SK-N-SH (cell line): ENCODE results near the gene RNU4-1. TPM values are rescaled to one million over a fixed set of nuclear protein-coding genes. Genes with fewer than 3 reads are reported as not detected.

Source experiments
- CTCF ChIA-PET: fragments of 300-600, 350-600 bp; formaldehyde crosslinking; extraction: SDS; loops from one replicate; lab custom pipeline; 2021; lab: Yijun Ruan, JAX
- POLR2A ChIA-PET: fragments of 350-600 bp; sonication (Branson Sonifier 250); formaldehyde crosslinking; extraction: SDS; loops from one replicate; lab custom pipeline; 2020; ENCODE audit warnings: antibody characterized with exemption, inconsistent platforms; lab: Yijun Ruan, JAX
- DNase-seq: peaks from one replicate; pipeline ENCODE4 v3.0.0; 2012
- H2AFZ ChIP-seq: fragments of 200-600 bp; sonication (generic); 2 replicates; pipeline ENCODE4 v1.8.1; 2016; ENCODE audit warnings: antibody characterized with exemption, mild to moderate bottlenecking, low read depth
- H3F3A ChIP-seq: fragments of 200-600 bp; sonication (generic); replicated peaks from 2 replicates; pipeline ENCODE3; 2016; ENCODE audit warnings: antibody characterized with exemption, mild to moderate bottlenecking; ENCODE audit not compliant: insufficient read depth
- H3K27ac ChIP-seq, 2 experiments: fragments of 200-500 bp in 1 of 2; fragments of 200-600 bp in 1 of 2; sonication (Bioruptor generic) in 1 of 2; sonication (generic), shearing (Covaris generic) in 1 of 2; 2 replicates each; pipeline versions ENCODE4 v1.5.1 to v1.6.1; 2014 to 2016; ENCODE audit warnings: low read depth in 2 of 2, inconsistent platforms in 1 of 2, low read length in 1 of 2, mild to moderate bottlenecking in 1 of 2, mixed read lengths in 1 of 2
- H3K27me3 ChIP-seq: fragments of 200-600 bp; sonication (generic), shearing (Covaris generic); 2 replicates; pipeline ENCODE4 v1.6.1; 2016; ENCODE audit warnings: mixed run types; ENCODE audit not compliant: insufficient read depth
- H3K36me3 ChIP-seq, 2 experiments: fragments of 200-500 bp in 1 of 2; fragments of 200-600 bp in 1 of 2; sonication (Bioruptor generic) in 1 of 2; sonication (generic) in 1 of 2; replicated peaks in 1 of 2; 2 replicates each; pipeline versions ENCODE3 to v1.5.1; 2014 to 2016; ENCODE audit warnings: low read length in 1 of 2, mild to moderate bottlenecking in 1 of 2; ENCODE audit not compliant: insufficient read depth in 2 of 2, control insufficient read depth in 1 of 2
- H3K4me1 ChIP-seq, 2 experiments: fragments of 200-500 bp in 1 of 2; fragments of 200-600 bp in 1 of 2; sonication (Bioruptor generic) in 1 of 2; sonication (generic), shearing (Covaris generic) in 1 of 2; 2 replicates each; pipeline versions ENCODE4 v1.5.1 to v1.6.1; 2014 to 2016; ENCODE audit warnings: low read depth in 1 of 2, low read length in 1 of 2, mixed run types in 1 of 2; ENCODE audit not compliant: insufficient read depth in 2 of 2, control insufficient read depth in 1 of 2
- H3K4me2 ChIP-seq: fragments of 200-600 bp; sonication (generic), shearing (Covaris generic); 2 replicates; pipeline ENCODE4 v1.6.1; 2017; ENCODE audit warnings: mixed run types
- H3K4me3 ChIP-seq, 2 experiments: fragments of 200-500 bp in 1 of 2; fragments of 200-600 bp in 1 of 2; sonication (Bioruptor generic) in 1 of 2; sonication (generic), shearing (Covaris generic) in 1 of 2; 2 replicates each; pipeline versions ENCODE4 v1.5.1 to v1.8.1; 2014 to 2016; ENCODE audit warnings: low read depth in 2 of 2, inconsistent platforms in 1 of 2, low read length in 1 of 2, mild to moderate bottlenecking in 1 of 2, mixed read lengths in 1 of 2, moderate library complexity in 1 of 2
- H3K79me2 ChIP-seq: fragments of 200-600 bp; sonication (generic); 2 replicates; pipeline ENCODE4 v1.8.1; 2017; ENCODE audit warnings: mild to moderate bottlenecking; ENCODE audit not compliant: insufficient read depth
- H3K9ac ChIP-seq: fragments of 200-600 bp; sonication (generic); 2 replicates; pipeline ENCODE4 v1.6.1; 2017; ENCODE audit warnings: mixed run types
- H3K9me2 ChIP-seq: fragments of 200-600 bp; sonication (generic); 2 replicates; pipeline ENCODE4 v1.6.1; 2017; ENCODE audit warnings: mixed run types
- H3K9me3 ChIP-seq: fragments of 200-600 bp; sonication (generic); 2 replicates; pipeline ENCODE4 v1.6.1; 2017; ENCODE audit warnings: mixed run types, mild to moderate bottlenecking, moderate library complexity
- H4K20me1 ChIP-seq: fragments of 200-600 bp; sonication (generic); 2 replicates; pipeline ENCODE4 v1.6.1; 2017; ENCODE audit warnings: mild to moderate bottlenecking, mixed run types; ENCODE audit not compliant: insufficient read depth
- EP300 ChIP-seq, 2 experiments: IDR thresholded peaks; 2 replicates each; pipeline versions ENCODE4 v1.4.0 to v1.6.1; 2012; ENCODE audit warnings: borderline replicate concordance in 1 of 2, low read depth in 1 of 2, low read length in 1 of 2
- EZH2phosphoT487 ChIP-seq: fragments of 200-600 bp; sonication (generic); IDR thresholded peaks from 2 replicates; pipeline ENCODE4 v1.6.1; 2017; ENCODE audit warnings: low read depth, mixed run types, mild to moderate bottlenecking, antibody characterized with exemption, moderate library complexity, borderline replicate concordance
- FOSL2 ChIP-seq: IDR thresholded peaks from 2 replicates; pipeline ENCODE4 v1.4.0; 2012; ENCODE audit warnings: low read depth, mild to moderate bottlenecking, moderate library complexity, borderline replicate concordance
- FOXJ3 ChIP-seq: sonication (generic); formaldehyde crosslinking; IDR thresholded peaks from 2 replicates; pipeline ENCODE4 v1.5.1; 2020; ENCODE audit warnings: mild to moderate bottlenecking, missing genetic modification reagents
- FOXM1 ChIP-seq: IDR thresholded peaks from 2 replicates; pipeline ENCODE4 v1.4.0; 2012; ENCODE audit warnings: low read depth, mild to moderate bottlenecking
- GABPA ChIP-seq: IDR thresholded peaks from 2 replicates; pipeline ENCODE4 v1.4.0; 2012; ENCODE audit warnings: low read depth, mild to moderate bottlenecking
- GATA2 ChIP-seq: sonication (generic); formaldehyde crosslinking; IDR thresholded peaks from 2 replicates; pipeline ENCODE4 v1.5.0; 2020; ENCODE audit warnings: mild to moderate bottlenecking, missing genetic modification reagents
- IRF3 ChIP-seq: fragments of 150-350 bp; IDR thresholded peaks from 2 replicates; pipeline ENCODE4 v1.6.1; 2016; ENCODE audit warnings: mild to moderate bottlenecking, low read depth, low read length
- MEF2A ChIP-seq: IDR thresholded peaks from 2 replicates; pipeline ENCODE4 v1.4.0; 2012; ENCODE audit warnings: low read depth, borderline replicate concordance
- MXI1 ChIP-seq: IDR thresholded peaks from 2 replicates; pipeline ENCODE4 v1.6.1; 2012; ENCODE audit warnings: mild to moderate bottlenecking, low read depth, low read length, improper control_type of control experiment
- NFIC ChIP-seq: IDR thresholded peaks from 2 replicates; pipeline ENCODE4 v1.4.0; 2012; ENCODE audit warnings: borderline replicate concordance
- NRF1 ChIP-seq: IDR thresholded peaks from 2 replicates; pipeline ENCODE4 v1.6.1; 2012; ENCODE audit warnings: low read depth, mild to moderate bottlenecking, low read length
- PBX3 ChIP-seq: IDR thresholded peaks from 2 replicates; pipeline ENCODE4; 2012
- POLR2AphosphoS5 ChIP-seq: IDR thresholded peaks from 2 replicates; pipeline ENCODE4 v1.6.1; 2012; ENCODE audit warnings: low read depth, low read length
- RCOR1 ChIP-seq: fragments of 150-350 bp; IDR thresholded peaks from 2 replicates; pipeline ENCODE4 v1.6.1; 2017; ENCODE audit warnings: antibody characterized with exemption, low read length
- RFX5 ChIP-seq: IDR thresholded peaks from 2 replicates; pipeline ENCODE4 v1.6.1; 2012; ENCODE audit warnings: mild to moderate bottlenecking, improper control_type of control experiment, low read length
- RXRA ChIP-seq: IDR thresholded peaks from 2 replicates; pipeline ENCODE4 v1.4.0; 2012; ENCODE audit warnings: low read depth, mild to moderate bottlenecking, borderline replicate concordance
- SIN3A ChIP-seq: IDR thresholded peaks from 2 replicates; pipeline ENCODE4 v1.6.1; 2012; ENCODE audit warnings: low read depth, mild to moderate bottlenecking, low read length, moderate library complexity, borderline replicate concordance
- SMC3 ChIP-seq: IDR thresholded peaks from 2 replicates; pipeline ENCODE4 v1.6.1; 2012; ENCODE audit warnings: low read depth, low read length, improper control_type of control experiment
- TAF1 ChIP-seq: IDR thresholded peaks from 2 replicates; pipeline ENCODE4 v1.6.1; 2012; ENCODE audit warnings: low read depth, mild to moderate bottlenecking, low read length, moderate library complexity, borderline replicate concordance
- TEAD4 ChIP-seq: IDR thresholded peaks from 2 replicates; pipeline ENCODE4 v1.4.0; 2012; ENCODE audit warnings: mild to moderate bottlenecking, borderline replicate concordance; ENCODE audit not compliant: insufficient read depth
- USF1 ChIP-seq: IDR thresholded peaks from 2 replicates; pipeline ENCODE4 v1.4.0; 2012; ENCODE audit warnings: low read depth, borderline replicate concordance
- USF2 ChIP-seq: fragments of 150-350 bp; IDR thresholded peaks from 2 replicates; pipeline ENCODE4 v1.6.1; 2017; ENCODE audit warnings: antibody characterized with exemption, low read length, low read depth, borderline replicate concordance
- YY1 ChIP-seq: IDR thresholded peaks from 2 replicates; pipeline ENCODE4 v1.4.0; 2012; ENCODE audit warnings: low read depth, mild to moderate bottlenecking
- WGBS: methylation state at CpG from one replicate; pipeline ENCODE4 v1.1.6; 2017; ENCODE audit warnings: low lambda C conversion rate; 5-methylcytosine and 5-hydroxymethylcytosine counted together
- polyA plus RNA-seq, 3 experiments: library from polyadenylated mRNA; depleted of rRNA; stranded (reverse); fragments of >200 nt; gene quantifications; 2 replicates each; pipeline ENCODE4 v1.2.3, GENCODE V29; 2012
- TF ChIP-seq, protein P1 (sequence below): IDR thresholded peaks from 2 replicates; pipeline ENCODE4 v1.4.0; 2012; ENCODE audit warnings: low read depth
- TF ChIP-seq, protein P2 (sequence below): IDR thresholded peaks from 2 replicates; pipeline ENCODE4 v1.4.0; 2012; ENCODE audit warnings: low read depth, borderline replicate concordance

The RNU4-1 gene
- polyA plus RNA-seq, 1 of the 3 experiments (the other 2 are of a cell fraction), result not detected

DNA sequence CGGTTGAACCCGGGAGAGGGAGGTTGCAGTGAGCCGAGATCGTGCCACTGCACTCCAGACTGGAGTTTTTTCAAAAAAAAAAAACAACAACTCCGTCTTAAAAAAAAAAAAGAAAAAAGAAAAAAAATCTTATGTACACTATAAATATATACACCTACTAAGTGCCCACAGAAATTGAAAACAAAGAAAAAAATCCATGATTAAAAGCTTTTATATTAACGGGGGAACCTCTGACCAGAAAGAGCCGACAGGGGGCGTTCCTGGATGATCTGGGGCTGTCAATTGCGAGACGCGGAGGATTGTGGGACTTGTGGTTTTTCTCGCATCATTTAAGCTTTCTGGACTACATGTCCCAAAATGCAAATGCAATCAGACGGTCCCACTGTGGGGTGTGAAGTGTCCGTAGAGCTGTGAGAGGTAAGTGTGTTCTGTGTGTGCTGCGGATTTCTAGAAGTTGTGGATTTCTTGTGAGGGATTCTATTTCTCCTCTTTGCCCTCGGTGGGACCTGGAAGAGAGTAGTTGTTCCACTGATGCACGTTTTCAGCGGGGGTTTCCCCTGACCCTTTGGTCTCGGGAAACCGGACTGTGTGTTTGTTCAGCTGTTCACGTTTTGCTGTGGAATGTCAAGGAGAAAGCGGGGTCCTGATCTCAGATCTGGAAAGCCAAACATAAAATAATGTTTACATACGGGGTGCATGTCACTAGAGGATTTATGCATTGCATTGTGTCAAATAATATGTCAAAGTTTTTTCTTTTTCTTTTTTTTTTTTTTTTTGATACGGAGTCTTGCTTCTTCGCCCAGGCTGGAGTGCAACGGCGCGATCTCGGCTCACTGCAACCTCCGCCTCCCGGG, 9.2 kb upstream of the RNU4-1 start, which contains the start of gene SIRT4:
Gene SIRT4 (plus strand): TSS at position 360 of the 854 bp plus-strand sequence. CDS start 1,241 bp downstream, outside the sequence.
- 4% methylated on average over 30 of the region's 31 CpGs for WGBS
- TF ChIP-seq TEAD4 (no peak), NFIC (no peak), EZH2phosphoT487 (no peak), USF2 (no peak), RCOR1 (no peak), PBX3 (peak; percentile 85), YY1 (peak; percentile 16; the same call in 1 of the 2 replicates), SIN3A (0 out of 2 replicates have a peak, but pooled peaks have one; percentile 66), MEF2A (no peak), EP300 (IDR thresholded peaks at IDR 0.05; ENCODE audit: borderline replicate concordance in 1 of 2, low read depth in 1 of 2, low read length in 1 of 2) (peak in 1 of 2 experiments; percentile 32; a peak in 1 of 4 replicates), RFX5 (no peak), FOSL2 (no peak), RXRA (no peak), SMC3 (0 out of 2 replicates have a peak, but pooled peaks have one; percentile 3), TAF1 (no peak), MXI1 (peak; percentile 87), GATA2 (CRISPR knock-in tag) (no peak), POLR2AphosphoS5 (peak; percentile 53; the same call in 1 of the 2 replicates), USF1 (no peak), GABPA (0 out of 2 replicates have a peak, but pooled peaks have one; percentile 36), IRF3 (no peak), FOXJ3 (CRISPR knock-in tag) (no peak), FOXM1 (no peak), NRF1 (no peak)
- TF ChIP-seq, protein P1, sequence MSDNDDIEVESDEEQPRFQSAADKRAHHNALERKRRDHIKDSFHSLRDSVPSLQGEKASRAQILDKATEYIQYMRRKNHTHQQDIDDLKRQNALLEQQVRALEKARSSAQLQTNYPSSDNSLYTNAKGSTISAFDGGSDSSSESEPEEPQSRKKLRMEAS, result peak; percentile 62; the same call in 1 of the 2 replicates
- TF ChIP-seq, protein P2, sequence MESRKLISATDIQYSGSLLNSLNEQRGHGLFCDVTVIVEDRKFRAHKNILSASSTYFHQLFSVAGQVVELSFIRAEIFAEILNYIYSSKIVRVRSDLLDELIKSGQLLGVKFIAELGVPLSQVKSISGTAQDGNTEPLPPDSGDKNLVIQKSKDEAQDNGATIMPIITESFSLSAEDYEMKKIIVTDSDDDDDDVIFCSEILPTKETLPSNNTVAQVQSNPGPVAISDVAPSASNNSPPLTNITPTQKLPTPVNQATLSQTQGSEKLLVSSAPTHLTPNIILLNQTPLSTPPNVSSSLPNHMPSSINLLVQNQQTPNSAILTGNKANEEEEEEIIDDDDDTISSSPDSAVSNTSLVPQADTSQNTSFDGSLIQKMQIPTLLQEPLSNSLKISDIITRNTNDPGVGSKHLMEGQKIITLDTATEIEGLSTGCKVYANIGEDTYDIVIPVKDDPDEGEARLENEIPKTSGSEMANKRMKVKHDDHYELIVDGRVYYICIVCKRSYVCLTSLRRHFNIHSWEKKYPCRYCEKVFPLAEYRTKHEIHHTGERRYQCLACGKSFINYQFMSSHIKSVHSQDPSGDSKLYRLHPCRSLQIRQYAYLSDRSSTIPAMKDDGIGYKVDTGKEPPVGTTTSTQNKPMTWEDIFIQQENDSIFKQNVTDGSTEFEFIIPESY, result no peak

More for the DNA sequence above, 9.2 kb upstream of the RNU4-1 start, which contains the start of gene SIRT4:
- peak within 1 kb of the TSS; percentile 81 for H3K9ac ChIP-seq
- H3K27me3 ChIP-seq, result no peaks in the 10 kb centered on the region
- peak within 1 kb of the TSS; percentile 95 for H2AFZ ChIP-seq
- no peaks in the 10 kb centered on the region for H3K36me3 ChIP-seq
- H3K4me3 ChIP-seq, result peak within 1 kb of the TSS; percentile 54 to 85
- no peaks in the 10 kb centered on the region for H3F3A ChIP-seq
- H3K9me3 ChIP-seq, result no peaks in the 10 kb centered on the region
- CTCF ChIA-PET, result interaction anchor here (0.6 to 4.4 kb wide), 41 partner anchors 8 to 395 kb away, joined by 3 to 57 read pairs (median 4); partner anchors contain the start of genes PLA2G1B, RNU4-1, RNU4-2 and RPLP0
- H3K4me1 ChIP-seq, result no peaks in the 10 kb centered on the region
- no peaks in the 10 kb centered on the region for H3K79me2 ChIP-seq
- DNase-seq, result peak; percentile 91
- H3K27ac ChIP-seq, result peak within 1 kb of the TSS; percentile 58 to 70
- POLR2A ChIA-PET, result interaction anchor here (0.6 to 2.1 kb wide), 6 partner anchors 10 to 254 kb away, joined by 3 to 86 read pairs (median 5); partner anchors contain the start of genes RNU4-1, RNU4-2 and RPLP0
- no peaks in the 10 kb centered on the region for H3K9me2 ChIP-seq
- H3K4me2 ChIP-seq, result peak within 1 kb of the TSS; percentile 72
- no peaks in the 10 kb centered on the region for H4K20me1 ChIP-seq
